ENCODE results near the gene KRTAP24-1.

KRTAP24-1 gene, protein sequence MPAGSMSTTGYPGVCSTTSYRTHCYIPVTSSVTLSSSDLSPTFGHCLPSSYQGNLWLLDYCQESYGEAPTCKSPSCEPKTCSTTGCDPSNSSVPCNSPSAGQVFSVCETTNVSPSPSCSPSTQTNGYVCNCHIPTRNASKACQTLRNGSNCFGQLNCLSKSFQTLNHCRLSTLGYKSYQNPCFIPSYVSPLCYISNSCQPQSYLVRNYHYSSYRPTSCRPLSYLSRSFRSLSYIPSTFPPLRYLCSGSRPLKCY

DNA sequence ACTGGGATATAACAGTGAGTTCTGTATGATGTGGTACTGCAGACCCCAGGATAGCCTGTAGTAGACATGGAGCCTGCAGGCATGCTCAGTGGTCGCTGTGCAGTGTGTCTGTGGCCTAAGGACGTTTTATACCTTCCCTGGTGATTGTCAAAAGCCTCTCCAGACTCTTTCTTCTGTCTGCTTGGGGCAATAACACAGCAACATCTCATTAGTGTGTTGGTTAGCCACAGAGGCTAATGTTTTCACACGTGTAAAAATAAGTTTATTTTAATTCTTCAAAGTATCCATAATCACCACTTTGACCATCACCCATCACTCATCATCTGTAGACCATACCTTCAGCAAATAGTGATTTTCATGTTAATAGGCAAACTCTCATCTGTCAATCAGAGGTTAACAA, at the start of gene KRTAP24-1:
TSS of gene KRTAP24-1 (minus strand) at position 101 of the 400 bp plus-strand sequence. CDS start at position 83, 18 bp downstream.
- Histone ChIP-seq H3K4me1 (ENCODE audit: control insufficient read depth, insufficient read depth, low read length) (no peaks in the 10 kb centered on the region), H3K27me3 (ENCODE audit: control insufficient read depth in 1 of 2, insufficient read depth in 2 of 2, low read length in 2 of 2) (no peaks in the 10 kb centered on the region), H3K4me3 (ENCODE audit: low read length in 2 of 2) (no peak within 1 kb of the TSS), H3K36me3 (ENCODE audit: control insufficient read depth in 2 of 2, insufficient read depth in 2 of 2, low read length in 2 of 2) (no peaks in the 10 kb centered on the region), H3K27ac (ENCODE audit: low read length) (no peak within 1 kb of the TSS), H3K9ac (ENCODE audit: low read length in 2 of 2) (no peak within 1 kb of the TSS), H3K9me3 (ENCODE audit: control insufficient read depth in 2 of 2, low read length in 2 of 2) (no peaks in the 10 kb centered on the region)

DNA sequence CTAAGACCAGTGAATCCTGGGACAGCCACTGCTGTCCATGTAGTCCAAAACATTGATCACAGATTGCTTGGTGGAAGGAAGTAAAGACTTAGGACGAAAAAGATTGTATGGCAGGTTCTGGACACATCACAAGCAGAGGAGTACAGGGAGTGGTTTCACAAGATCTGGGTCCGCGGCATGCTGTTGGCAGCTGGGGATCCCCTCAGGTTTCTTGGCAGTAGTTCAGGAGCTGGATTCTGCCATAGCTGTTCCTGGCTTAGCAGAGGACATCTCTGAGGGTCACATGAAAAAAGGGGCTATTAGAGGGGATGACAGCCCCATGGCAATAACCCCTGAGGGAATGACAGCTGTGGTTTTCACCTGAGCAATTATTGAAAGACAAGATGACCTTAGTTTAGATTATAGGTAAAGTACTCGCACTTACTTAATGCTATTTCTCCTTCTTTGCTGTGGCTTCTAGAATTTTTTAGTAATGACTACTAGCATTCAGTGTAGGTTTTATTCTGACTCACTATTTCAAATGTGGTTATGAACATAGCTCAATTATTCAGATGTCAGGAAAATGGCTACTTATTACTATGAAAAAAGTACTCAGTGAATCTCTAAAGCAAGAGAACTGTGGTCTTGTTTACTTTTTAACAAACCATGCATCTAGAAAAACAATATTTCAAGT, 46.6 kb upstream of the KRTAP24-1 start:
- Histone ChIP-seq H3K9ac (ENCODE audit: low read length in 2 of 2) (no peak overlapping the region), H3K9me3 (ENCODE audit: control insufficient read depth in 2 of 2, low read length in 2 of 2) (no peaks in the 10 kb centered on the region), H3K36me3 (ENCODE audit: control insufficient read depth in 2 of 2, insufficient read depth in 2 of 2, low read length in 2 of 2) (no peaks in the 10 kb centered on the region), H3K4me1 (ENCODE audit: control insufficient read depth, insufficient read depth, low read length) (no peaks in the 10 kb centered on the region), H3K4me3 (ENCODE audit: low read length in 2 of 2) (no peak overlapping the region), H3K27me3 (ENCODE audit: control insufficient read depth in 1 of 2, insufficient read depth in 2 of 2, low read length in 2 of 2) (no peaks in the 10 kb centered on the region), H3K27ac (ENCODE audit: low read length) (no peak overlapping the region)

DNA sequence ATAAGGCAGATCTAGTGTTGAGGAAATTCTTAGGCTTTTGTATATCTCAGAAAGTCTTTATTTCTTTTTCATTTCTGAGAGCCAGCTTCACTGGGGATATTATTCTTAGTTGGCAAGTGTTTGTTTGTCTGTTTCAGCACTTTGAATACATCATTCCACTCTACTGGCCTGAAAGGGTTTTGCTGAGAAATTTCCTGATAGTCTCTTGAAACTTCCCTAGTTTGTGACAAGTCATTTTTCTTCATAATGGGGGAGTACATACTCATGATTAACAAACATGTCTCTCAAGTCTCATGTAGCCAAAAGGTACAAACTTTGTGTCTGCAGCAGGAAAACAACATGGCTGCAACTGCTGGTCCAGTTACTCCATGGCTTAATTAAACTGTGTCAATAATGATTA, 43.6 kb upstream of the KRTAP24-1 start:
- H3K9ac ChIP-seq (ENCODE audit: low read length in 2 of 2) = no peak overlapping the region
- H3K4me1 ChIP-seq (ENCODE audit: control insufficient read depth, insufficient read depth, low read length) = no peaks in the 10 kb centered on the region
- no peaks in the 10 kb centered on the region for H3K36me3 ChIP-seq (ENCODE audit: control insufficient read depth in 2 of 2, insufficient read depth in 2 of 2, low read length in 2 of 2)

DNA sequence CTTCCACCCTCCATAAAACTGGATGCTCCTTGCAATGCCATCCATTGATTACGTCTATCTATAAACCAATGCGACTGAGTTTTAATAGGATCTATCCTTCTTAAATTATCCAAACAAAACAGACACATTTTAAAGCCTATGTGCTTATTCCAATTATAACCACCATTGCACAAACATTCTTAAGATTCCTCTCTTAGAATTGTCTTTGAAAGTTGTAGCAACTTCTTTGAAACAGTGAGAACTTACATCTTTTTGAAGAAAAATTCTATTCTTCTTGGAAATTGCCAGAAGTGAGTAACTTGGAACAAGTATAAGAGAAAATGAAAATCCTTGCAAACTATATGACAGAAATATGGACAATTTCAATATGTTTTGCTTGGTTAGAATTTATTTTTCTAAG, 37.5 kb upstream of the KRTAP24-1 start, which contains the start of gene KRTAP26-1:
TSS of gene KRTAP26-1 (minus strand) at position 101 of the 400 bp plus-strand sequence. CDS start 280 bp downstream, outside the sequence.
- no peak within 1 kb of the TSS for H3K4me3 ChIP-seq (ENCODE audit: low read length in 2 of 2)
- no peaks in the 10 kb centered on the region for H3K4me1 ChIP-seq (ENCODE audit: control insufficient read depth, insufficient read depth, low read length)
- H3K27ac ChIP-seq (ENCODE audit: low read length) = no peak within 1 kb of the TSS

More for the DNA sequence above, 43.6 kb upstream of the KRTAP24-1 start:
- Histone ChIP-seq H3K27me3 (ENCODE audit: control insufficient read depth in 1 of 2, insufficient read depth in 2 of 2, low read length in 2 of 2) (no peaks in the 10 kb centered on the region), H3K9me3 (ENCODE audit: control insufficient read depth in 2 of 2, low read length in 2 of 2) (no peaks in the 10 kb centered on the region), H3K4me3 (ENCODE audit: low read length in 2 of 2) (no peak overlapping the region), H3K27ac (ENCODE audit: low read length) (no peak overlapping the region)

DNA sequence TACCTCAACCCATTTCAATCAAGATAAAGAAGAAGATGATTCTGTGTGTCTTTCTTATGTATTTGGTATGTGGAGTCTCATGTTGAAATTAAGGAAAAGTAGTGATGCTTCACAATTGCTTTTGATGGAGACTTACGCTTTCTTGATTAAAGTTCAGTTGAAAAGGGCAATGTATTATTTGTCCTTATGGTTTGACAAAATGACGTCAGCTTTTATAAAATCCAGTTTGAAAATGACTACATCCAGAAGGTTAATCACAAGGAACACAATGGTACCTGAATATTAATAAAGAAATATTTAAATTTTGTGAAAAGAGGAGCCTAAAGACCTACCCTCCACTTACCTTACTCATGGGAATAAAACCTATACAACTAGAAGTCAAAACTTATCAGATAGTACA, 33.0 kb upstream of the KRTAP24-1 start:
- Histone ChIP-seq H3K4me3 (ENCODE audit: low read length in 2 of 2) (no peak overlapping the region), H3K27me3 (ENCODE audit: control insufficient read depth in 1 of 2, insufficient read depth in 2 of 2, low read length in 2 of 2) (no peaks in the 10 kb centered on the region), H3K36me3 (ENCODE audit: control insufficient read depth in 2 of 2, insufficient read depth in 2 of 2, low read length in 2 of 2) (no peaks in the 10 kb centered on the region), H3K27ac (ENCODE audit: low read length) (no peak overlapping the region), H3K9ac (ENCODE audit: low read length in 2 of 2) (no peak overlapping the region), H3K4me1 (ENCODE audit: control insufficient read depth, insufficient read depth, low read length) (no peaks in the 10 kb centered on the region), H3K9me3 (ENCODE audit: control insufficient read depth in 2 of 2, low read length in 2 of 2) (no peaks in the 10 kb centered on the region)

More for the DNA sequence above, 37.5 kb upstream of the KRTAP24-1 start, which contains the start of gene KRTAP26-1:
- Histone ChIP-seq H3K36me3 (ENCODE audit: control insufficient read depth in 2 of 2, insufficient read depth in 2 of 2, low read length in 2 of 2) (no peaks in the 10 kb centered on the region), H3K9ac (ENCODE audit: low read length in 2 of 2) (no peak within 1 kb of the TSS), H3K27me3 (ENCODE audit: control insufficient read depth in 1 of 2, insufficient read depth in 2 of 2, low read length in 2 of 2) (no peaks in the 10 kb centered on the region), H3K9me3 (ENCODE audit: control insufficient read depth in 2 of 2, low read length in 2 of 2) (no peaks in the 10 kb centered on the region)

DNA sequence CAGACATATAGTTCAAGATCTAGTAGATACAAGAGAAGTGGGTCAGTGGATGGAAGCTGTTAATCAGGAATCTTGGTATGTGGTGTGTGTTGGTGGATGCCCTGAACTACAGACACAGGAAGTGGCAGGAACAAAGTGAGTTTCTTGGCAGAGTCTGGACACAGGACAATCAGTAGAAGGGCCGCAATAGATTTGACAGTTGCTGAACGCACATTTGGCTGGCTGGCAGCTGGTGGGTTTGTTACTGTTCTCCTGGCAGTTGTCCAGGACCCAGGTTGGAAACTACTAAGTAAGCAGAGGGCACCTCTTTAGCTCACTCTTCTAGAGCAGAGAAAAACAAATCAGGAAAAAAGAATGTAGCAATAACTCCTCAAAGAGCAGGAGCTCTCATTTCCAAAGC, 24.1 kb upstream of the KRTAP24-1 start:
- H3K4me1 ChIP-seq (ENCODE audit: control insufficient read depth, insufficient read depth, low read length) = no peaks in the 10 kb centered on the region
- no peaks in the 10 kb centered on the region for H3K27me3 ChIP-seq (ENCODE audit: control insufficient read depth in 1 of 2, insufficient read depth in 2 of 2, low read length in 2 of 2)
- H3K27ac ChIP-seq (ENCODE audit: low read length) = no peak overlapping the region
- no peak overlapping the region for H3K9ac ChIP-seq (ENCODE audit: low read length in 2 of 2)
- H3K36me3 ChIP-seq (ENCODE audit: control insufficient read depth in 2 of 2, insufficient read depth in 2 of 2, low read length in 2 of 2) = no peaks in the 10 kb centered on the region
- H3K4me3 ChIP-seq (ENCODE audit: low read length in 2 of 2) = no peak overlapping the region
- H3K9me3 ChIP-seq (ENCODE audit: control insufficient read depth in 2 of 2, low read length in 2 of 2) = no peaks in the 10 kb centered on the region

DNA sequence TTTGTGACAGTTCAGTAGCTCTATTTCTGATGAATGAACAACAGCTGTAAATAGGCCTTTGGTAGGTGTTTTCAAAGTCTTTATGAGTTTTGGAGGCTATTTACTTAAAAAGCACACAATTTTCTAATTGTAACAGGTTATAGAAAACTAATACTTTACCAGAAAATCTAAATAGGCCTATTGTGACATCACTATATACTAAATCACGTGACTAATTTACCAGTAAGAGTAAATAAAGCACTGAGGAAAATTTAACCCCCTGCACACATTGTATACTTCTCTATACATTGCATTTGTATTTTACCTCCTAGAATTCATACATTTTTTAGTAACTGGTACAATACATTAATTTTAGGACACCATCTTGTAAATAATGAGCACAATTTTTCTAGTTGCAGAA, 22.4 kb upstream of the KRTAP24-1 start:
- Histone ChIP-seq H3K4me3 (ENCODE audit: low read length in 2 of 2) (no peak overlapping the region), H3K27me3 (ENCODE audit: control insufficient read depth in 1 of 2, insufficient read depth in 2 of 2, low read length in 2 of 2) (no peaks in the 10 kb centered on the region), H3K9me3 (ENCODE audit: control insufficient read depth in 2 of 2, low read length in 2 of 2) (no peaks in the 10 kb centered on the region), H3K27ac (ENCODE audit: low read length) (no peak overlapping the region), H3K36me3 (ENCODE audit: control insufficient read depth in 2 of 2, insufficient read depth in 2 of 2, low read length in 2 of 2) (no peaks in the 10 kb centered on the region), H3K4me1 (ENCODE audit: control insufficient read depth, insufficient read depth, low read length) (no peaks in the 10 kb centered on the region), H3K9ac (ENCODE audit: low read length in 2 of 2) (no peak overlapping the region)

DNA sequence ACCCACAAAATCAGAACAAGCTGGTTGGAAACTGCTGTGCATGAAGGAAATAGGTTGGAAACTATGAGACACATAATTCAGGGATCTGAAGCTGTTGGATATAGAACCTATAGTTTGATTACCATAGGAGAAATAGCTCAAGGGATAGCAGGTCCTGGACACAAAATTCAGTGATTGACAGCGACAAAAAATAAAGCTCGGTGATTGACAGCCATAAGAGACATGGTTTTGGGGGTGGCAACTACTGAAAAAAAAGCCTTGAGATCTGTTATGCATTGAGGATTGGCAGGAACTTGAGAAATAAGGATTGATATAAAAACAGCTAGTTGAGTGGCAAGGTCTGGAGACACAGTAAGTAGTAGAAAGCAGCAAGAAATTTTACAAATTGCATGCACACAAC, 6.5 kb upstream of the KRTAP24-1 start, which contains the start of gene KRTAP25-1:
TSS of gene KRTAP25-1 (minus strand) at position 300 of the 400 bp plus-strand sequence. CDS start at position 276, 24 bp downstream.
- no peak within 1 kb of the TSS for H3K9ac ChIP-seq (ENCODE audit: low read length in 2 of 2)
- no peaks in the 10 kb centered on the region for H3K36me3 ChIP-seq (ENCODE audit: control insufficient read depth in 2 of 2, insufficient read depth in 2 of 2, low read length in 2 of 2)
- H3K4me3 ChIP-seq (ENCODE audit: low read length in 2 of 2) = no peak within 1 kb of the TSS
- H3K27me3 ChIP-seq (ENCODE audit: control insufficient read depth in 1 of 2, insufficient read depth in 2 of 2, low read length in 2 of 2) = no peaks in the 10 kb centered on the region
- no peaks in the 10 kb centered on the region for H3K4me1 ChIP-seq (ENCODE audit: control insufficient read depth, insufficient read depth, low read length)
- no peak within 1 kb of the TSS for H3K27ac ChIP-seq (ENCODE audit: low read length)
- H3K9me3 ChIP-seq (ENCODE audit: control insufficient read depth in 2 of 2, low read length in 2 of 2) = no peaks in the 10 kb centered on the region

DNA sequence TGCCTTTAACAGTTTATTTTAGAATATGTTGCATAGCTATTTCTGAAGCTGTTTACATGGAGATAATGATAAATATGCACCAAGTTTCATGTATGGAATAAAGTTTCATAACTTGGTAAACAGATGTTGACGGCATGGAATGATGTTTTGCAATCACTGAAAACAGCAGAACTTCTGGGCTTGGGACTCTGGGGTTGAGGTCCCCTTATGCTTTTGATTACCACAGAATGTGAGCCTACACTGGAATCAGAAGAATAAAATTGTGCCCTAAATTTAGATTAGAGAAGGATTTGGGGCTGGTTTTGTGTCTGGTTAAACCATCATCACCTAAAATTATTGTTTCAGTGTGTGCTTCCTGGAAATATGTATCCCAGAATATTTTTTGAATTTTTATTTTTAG, 11.1 kb downstream of the KRTAP24-1 start:
- no peak overlapping the region for H3K27ac ChIP-seq (ENCODE audit: low read length)
- no peak overlapping the region for H3K9ac ChIP-seq (ENCODE audit: low read length in 2 of 2)
- H3K9me3 ChIP-seq (ENCODE audit: control insufficient read depth in 2 of 2, low read length in 2 of 2) = no peaks in the 10 kb centered on the region
- no peaks in the 10 kb centered on the region for H3K4me1 ChIP-seq (ENCODE audit: control insufficient read depth, insufficient read depth, low read length)
- H3K27me3 ChIP-seq (ENCODE audit: control insufficient read depth in 1 of 2, insufficient read depth in 2 of 2, low read length in 2 of 2) = no peaks in the 10 kb centered on the region
- no peaks in the 10 kb centered on the region for H3K36me3 ChIP-seq (ENCODE audit: control insufficient read depth in 2 of 2, insufficient read depth in 2 of 2, low read length in 2 of 2)
- H3K4me3 ChIP-seq (ENCODE audit: low read length in 2 of 2) = no peak overlapping the region

DNA sequence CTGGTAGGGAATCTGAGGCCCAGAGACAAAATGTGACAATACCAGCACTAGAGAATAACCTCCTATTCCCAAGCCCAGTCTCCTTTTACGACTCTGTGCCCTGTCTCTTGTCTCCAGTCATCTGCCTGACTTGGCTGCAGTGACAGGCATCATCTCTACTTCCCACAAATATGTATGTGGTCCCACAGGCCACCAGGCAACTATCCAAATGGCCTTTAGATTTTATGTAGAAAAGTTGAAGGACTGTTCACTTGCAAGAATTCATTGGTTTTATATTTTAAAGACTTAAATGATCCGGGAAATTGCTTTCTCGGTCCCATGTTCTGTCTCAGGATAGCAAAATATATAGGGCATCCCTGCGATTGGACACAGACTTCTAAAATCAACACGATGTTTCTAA, 11.6 kb downstream of the KRTAP24-1 start:
- Histone ChIP-seq H3K9me3 (ENCODE audit: control insufficient read depth in 2 of 2, low read length in 2 of 2) (no peaks in the 10 kb centered on the region), H3K27me3 (ENCODE audit: control insufficient read depth in 1 of 2, insufficient read depth in 2 of 2, low read length in 2 of 2) (no peaks in the 10 kb centered on the region), H3K4me3 (ENCODE audit: low read length in 2 of 2) (no peak overlapping the region), H3K27ac (ENCODE audit: low read length) (no peak overlapping the region), H3K9ac (ENCODE audit: low read length in 2 of 2) (no peak overlapping the region), H3K4me1 (ENCODE audit: control insufficient read depth, insufficient read depth, low read length) (no peaks in the 10 kb centered on the region), H3K36me3 (ENCODE audit: control insufficient read depth in 2 of 2, insufficient read depth in 2 of 2, low read length in 2 of 2) (no peaks in the 10 kb centered on the region)
